ENCODE results near the gene ARPP19.
"Not testable (repeated sequence)": the region's sequence is repeated elsewhere in the genome, so short reads cannot be mapped to it uniquely, and the experiment has no call there.

The ARPP19 gene

DNA sequence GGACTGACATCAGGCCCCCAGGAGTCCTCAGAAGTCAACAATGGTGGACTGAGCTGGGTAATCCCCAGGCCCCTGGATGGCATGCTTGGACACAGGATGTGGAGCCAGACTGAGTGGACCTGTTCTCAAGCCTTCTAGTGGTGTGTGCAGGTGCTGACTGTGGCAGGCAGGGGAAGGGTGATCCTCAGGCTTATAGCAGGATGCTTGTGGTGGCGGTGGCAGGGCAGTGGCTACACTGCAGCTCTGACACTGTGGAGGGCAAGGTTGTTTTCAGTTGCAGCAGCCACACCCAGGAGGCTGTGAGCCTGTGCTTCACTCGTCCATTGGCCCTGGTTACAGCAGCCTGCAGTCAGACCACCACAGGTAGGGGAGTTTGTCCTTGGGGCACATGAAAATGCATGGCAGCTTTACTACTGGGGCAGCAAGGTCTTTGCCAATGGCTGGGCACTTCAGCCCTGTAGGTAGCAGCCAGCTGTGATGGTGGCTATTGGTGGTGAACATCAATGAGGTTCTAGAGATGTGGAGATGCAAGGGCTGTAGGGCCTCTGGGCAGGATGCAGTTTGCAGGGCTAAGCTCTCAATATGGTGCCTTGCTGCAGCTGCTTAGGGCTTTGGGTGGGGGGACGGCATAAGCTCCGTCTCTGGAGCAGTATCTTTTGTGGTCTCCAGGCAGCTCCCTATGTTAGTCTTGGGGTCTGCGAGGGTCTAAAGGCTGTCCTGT, 22.6 kb downstream of the ARPP19 start:
- DNase-seq = no peak

GRCh38 chr15:52540374-52541012, 28.3 kb downstream of the ARPP19 start:
- no peak for DNase-seq

GRCh38 chr15:52537459-52537858, 31.4 kb downstream of the ARPP19 start:
- DNase-seq = no peak

GRCh38 chr15:52532427-52532826, 36.4 kb downstream of the ARPP19 start:
- no peak for DNase-seq

DNA sequence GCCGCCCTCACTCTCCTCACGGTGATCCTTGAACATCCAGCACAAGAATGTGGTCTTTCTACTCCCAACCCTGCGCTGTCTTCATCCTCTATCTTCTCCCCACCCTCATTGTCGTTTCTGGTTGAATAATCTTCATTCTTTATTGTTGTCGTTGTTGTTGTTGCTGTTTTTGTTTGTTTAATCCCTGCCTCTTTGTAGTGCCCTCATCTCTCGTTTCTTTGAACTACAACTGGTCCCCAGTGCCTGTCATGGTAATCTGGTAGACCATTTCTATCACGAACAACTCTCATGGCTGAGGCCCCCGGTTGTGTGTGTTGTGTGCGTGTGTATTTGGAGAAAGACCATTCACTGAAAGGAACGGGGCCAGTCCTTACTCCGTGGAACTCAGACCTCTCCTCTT, 38.9 kb downstream of the ARPP19 start:
- no peak for DNase-seq

DNA sequence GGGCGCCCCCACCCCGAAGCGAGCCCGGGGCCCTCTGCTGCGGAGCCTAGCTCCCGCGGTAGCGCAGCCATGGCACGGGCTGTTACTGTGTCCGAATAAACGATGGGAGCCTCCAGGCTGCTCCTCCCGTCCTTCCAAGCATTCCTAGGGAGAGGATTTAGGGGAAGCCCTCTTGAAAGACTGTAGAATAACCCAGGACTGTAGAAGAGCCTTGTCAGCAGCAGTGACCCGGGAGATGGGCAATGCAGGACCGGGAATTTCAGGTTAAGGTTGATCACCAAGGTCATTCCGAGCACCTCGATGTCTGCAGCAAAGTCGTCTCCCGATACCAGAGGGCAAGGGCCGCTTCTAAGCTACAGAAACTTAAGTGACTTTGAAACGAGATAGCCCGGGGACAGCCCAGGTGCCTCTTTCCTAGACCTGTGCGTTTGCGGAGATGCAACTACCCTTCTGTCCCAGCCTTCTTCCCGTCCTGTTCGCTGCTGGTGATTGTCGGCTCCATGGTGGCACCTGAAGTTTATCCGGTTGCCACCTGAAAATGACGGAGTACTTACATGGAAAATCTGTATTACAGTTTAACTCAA, 39.4 kb downstream of the ARPP19 start:
- no peak for DNase-seq

DNA sequence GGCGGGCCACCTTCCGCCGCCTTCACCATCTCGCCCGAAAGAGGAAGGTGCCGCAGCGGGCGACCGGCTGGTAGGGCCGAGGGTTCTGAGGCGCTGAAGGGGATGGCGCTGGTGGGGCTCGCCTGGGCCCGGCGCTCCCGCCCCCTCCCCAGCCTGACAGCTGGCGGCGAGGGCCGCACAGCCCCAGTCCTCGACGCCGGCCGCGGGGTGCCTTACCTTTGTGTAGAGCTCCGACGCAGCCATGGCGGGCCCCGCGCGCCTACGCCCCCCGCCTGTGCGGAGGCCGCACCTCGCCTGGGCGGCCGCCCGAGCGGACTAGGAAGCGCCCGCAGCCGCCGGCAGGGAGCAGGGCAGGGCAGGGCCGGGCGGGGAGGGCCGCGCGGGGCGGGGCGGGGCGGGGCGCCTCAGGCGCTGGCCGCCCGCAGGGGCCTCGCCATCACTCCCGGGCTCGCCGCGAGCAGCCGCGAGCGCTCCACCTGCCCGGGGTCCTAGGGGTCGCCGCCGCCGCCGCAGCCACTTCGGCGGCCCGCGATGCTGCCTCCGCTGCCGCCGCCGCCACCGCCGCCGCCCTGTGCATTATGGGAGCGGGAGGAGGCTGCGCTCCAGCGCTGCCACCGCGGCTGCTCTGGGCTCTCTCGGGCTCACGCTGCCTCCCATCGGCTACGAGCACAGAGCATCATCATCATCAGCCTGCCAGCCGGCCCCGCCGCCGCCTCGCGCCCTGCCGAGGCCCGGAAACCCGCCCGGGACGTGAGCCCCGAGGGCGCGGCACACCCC, 40.1 kb downstream of the ARPP19 start, which contains the start of gene MYO5A:
MYO5A (minus strand) TSS at position 317 of the 777 bp plus-strand sequence; CDS start at position 243, 74 bp downstream.
- DNase-seq = peak; percentile 76

- no peak for DNase-seq
Measured at GRCh38 chr15:52527911-52528563, 40.8 kb downstream of the ARPP19 start.

GRCh38 chr15:52527196-52527910, 41.5 kb downstream of the ARPP19 start:
- no peak for DNase-seq

DNA sequence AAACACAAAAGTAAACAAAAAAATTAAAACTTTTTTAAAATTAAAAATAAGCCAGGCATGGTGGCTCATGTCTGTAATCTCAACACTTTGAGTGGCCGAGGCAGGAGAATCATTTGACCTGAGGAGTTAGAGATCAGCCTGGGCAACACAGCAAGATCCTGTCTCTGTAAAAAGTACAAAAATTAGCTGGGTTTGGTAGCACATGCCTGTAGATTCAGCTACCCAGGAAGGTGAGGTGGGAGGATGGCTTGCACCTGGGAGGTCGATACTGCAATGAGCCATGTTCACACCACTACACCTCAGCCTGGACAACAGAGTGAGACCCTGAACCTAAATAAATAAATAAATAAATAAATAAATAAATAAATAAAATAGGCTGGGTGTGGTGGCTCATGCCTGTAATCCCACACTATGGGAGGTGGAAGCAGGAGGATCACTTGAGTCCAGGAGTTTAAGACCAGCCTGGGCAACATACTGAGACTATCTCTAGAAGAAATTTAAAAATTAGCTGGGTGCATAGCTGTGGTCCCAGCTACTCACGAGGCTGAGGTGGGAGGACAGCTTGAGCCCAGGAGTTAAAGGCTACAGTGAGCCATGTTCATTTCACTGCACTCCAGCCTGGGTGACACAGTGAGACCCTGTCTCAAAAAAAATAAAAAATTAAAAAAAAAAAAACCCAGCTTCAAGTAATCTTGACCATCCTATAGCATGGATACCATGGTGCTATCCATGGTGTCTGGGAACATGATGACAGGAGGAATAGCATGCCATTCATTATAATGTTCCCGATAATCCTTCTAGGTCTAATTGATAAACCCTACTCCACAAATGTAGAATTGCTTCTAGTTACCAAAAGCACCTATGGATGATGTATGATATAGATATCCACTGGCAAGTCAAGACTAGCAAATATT, 44.4 kb downstream of the ARPP19 start:
- DNase-seq = no peak

DNA sequence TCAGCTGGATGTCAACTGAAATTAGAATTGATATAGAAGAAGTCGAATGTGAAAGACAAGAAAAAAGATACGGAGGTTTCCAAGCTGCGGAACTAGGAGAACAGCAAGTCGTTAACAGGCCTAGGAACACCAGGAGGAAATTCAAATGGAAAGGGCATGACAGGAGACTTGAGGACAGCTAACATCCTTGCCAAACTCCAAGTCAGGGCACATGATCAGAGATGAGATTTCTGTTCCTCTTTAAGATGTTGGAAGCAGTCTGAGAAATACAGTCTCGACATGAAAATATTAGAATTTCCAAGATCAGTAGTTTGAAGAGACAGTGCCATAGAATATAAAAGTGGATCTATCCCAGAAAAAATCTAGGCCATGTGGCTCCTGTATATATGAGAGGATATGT, 45.2 kb downstream of the ARPP19 start:
- no peak for DNase-seq

GRCh38 chr15:52523192-52523591, 45.6 kb downstream of the ARPP19 start:
- DNase-seq = no peak

- DNase-seq = no peak
Measured at GRCh38 chr15:52521682-52522081, 47.1 kb downstream of the ARPP19 start.

DNA sequence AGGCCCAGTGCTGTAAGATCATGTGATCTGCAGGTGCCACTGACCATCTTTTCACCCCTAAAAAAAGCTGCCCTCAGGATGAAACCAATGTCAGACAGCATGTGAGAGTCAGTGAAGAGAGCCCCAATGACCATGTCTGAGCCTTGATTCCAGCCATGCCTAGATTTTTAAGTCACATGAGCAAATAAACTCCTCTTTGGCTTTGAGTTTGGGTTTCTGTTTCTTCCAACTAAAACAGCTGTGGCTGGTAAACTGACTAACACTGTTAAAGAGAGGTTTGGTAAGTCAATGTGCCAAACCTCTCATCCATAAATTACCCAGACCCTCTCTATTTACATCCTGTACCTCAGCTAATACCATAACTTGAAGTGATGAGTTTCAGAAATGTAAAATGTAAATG, 48.4 kb downstream of the ARPP19 start:
- no peak for DNase-seq

DNA sequence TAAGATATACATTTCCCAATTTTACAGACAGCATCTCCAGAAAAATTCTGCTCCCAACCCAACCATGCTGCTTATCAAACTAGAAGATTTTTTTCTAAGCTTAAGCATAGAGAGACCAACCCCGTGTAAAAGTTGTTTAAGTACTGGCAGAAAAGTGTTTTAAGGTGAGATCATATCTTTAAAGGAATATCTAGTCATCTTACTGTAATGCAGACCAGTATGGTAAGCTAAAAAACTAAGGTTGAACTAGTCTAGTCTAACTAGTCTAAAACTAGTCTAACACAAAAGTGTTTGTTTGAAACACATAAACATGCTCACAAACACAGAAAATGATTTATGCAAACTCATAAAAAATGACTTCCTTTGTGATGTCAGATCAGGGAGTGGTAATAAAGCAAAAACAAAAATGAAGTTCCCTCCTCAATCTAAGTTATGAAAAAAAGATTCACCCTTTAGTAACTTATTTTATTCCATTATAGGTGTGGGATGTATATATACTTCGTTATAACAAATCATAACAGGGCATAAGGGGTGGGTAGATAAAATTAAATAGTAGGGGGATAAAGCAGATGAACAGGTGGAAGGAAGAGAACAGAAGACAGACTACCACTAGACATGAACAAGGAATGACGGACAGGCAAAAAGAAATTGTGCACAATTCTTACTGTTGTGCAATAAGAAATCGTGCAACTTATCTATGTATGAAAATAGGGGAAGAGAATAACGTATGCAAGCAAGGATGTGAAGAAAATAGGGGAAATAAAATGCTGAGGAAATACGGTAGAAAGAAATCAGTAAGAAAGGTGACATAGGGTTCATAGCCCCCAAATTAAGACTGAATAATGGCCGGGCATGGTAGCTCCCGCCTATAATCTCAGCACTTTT, 50.1 kb downstream of the ARPP19 start:
- DNase-seq = no peak

DNA sequence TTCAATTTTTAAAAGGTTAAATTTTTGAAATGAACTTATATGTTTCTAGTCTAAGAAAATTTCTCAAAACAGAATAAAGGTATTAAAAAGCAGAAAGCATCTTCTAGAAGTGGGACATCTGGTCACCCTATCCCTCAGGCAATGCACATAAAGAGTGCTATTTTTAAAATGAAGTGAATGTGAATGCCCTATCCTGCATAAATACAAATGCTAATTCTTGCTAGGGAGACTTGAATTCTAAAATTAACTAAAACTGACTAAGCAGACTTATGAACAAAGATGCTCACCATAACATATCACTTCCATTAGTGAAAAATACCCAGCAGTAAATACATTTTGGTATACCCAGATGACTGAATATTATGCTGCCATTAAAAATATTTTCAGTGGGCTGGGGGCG, 51.8 kb downstream of the ARPP19 start:
- DNase-seq = no peak

DNA sequence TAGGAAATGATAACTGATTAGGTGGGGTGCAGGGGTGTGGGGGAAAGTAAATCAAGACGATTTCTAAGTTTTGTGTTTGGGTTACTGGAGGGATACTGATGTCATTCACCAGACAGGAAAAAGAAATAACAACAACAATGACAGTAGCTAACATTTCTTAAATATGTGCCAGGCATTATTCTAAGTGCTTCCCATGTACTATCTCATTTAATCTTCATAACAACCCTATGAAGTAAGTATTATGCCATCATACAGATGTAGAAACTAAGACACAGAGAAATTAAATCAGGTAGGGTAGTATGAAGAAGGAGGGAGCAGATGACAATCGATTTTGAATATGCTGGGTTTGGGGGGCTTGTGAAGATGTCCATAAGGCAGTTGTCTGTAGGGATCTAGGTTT, 53.5 kb downstream of the ARPP19 start:
- no peak for DNase-seq

DNA sequence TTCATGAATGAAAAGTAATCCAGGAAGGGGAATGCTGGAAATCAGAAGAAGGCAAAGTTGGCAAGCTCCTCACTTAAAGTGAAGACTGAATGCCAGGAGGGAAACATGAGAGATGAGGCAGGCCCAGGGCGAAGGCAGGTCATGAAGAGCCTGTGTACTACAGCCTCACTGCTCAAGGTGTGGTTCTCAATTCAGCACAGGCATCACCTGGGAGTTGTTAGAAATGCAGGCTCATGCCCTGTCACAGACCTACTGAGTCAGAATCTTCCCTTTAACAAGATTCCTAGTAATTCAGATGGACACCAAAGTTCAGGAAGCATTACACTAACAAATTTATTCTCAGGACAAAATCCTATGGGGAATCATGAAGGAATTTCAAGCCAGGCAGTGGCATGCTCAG, 54.3 kb downstream of the ARPP19 start:
- DNase-seq = no peak

DNA sequence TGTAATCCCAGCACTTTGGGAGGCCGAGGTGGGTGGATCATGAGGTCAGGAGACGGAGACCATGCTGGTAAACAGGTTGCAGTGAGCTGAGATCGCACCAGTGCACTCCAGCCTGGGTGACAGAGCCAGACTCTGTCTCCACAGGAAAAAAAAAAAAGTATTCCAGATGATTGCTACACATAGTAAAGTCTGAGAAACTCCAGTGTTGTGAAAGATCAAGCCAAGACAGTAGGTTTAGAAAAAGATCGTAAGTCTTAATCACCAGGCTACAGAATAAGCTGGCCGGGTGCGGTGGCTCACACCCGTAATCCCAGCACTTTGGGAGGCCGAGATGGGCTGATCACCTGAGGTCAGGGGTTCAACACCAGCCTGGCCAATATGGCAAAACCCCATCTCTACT, 56.0 kb downstream of the ARPP19 start:
- not testable (repeated sequence) for DNase-seq

DNA sequence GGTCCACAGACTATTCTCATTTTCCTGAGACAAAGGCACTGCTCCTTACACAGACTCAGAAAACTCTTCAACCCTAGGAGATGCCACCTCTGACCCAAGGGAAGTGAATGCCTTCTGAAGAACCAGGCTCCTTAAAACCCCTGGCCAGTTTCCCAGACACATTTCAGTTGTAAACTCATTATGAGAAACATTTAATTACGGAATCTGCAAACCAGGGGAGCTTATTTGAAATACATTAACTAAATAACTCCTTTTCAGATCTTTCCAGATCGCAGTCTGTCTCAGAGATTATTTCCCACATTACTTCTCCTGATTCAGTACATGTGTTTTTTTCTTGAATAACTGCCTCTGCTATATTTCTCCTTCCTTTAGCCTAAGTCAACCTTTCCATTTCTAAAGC, 57.7 kb downstream of the ARPP19 start:
- no peak for DNase-seq
